Measurements from ENCODE around the gene FBN2. TPM values are rescaled to one million over a fixed set of nuclear protein-coding genes. Genes with fewer than 3 reads are reported as not detected.

FBN2 gene
- total RNA-seq, 4 donors from 2014 or later, result 0.16 to 2.4 (median 0.26) TPM

GRCh38 chr5:128572051-128572929, 34.2 kb upstream of the FBN2 start:
- no peak for TF ChIP-seq CTCF (IDR thresholded peaks at IDR 0.05; ENCODE audit: low read depth)

DNA sequence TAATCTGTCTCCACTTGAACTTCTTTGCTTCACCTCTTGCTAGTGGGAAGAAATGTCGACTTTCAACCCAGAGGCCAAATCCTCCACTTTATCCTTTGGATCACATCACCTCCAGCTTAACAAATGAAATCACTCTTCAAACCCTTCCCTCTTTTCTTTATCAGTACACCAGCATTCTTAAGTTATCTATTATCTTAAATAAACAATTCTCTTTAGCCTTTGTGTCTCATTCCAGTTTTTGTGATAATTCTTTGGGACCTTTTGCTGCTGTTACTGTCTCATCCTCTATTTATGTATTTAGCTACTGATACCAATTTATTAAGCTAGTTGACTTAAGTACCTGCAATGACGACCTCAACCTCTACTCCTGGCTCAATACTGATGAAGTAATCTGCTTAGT, 28.1 kb upstream of the FBN2 start:
- no peak for TF ChIP-seq CTCF (IDR thresholded peaks at IDR 0.05; ENCODE audit: low read depth)

GRCh38 chr5:128559300-128560297, 21.6 kb upstream of the FBN2 start:
- TF ChIP-seq CTCF (IDR thresholded peaks at IDR 0.05; ENCODE audit: low read depth), result no peak

GRCh38 chr5:128553747-128554146, 15.7 kb upstream of the FBN2 start:
- TF ChIP-seq CTCF (IDR thresholded peaks at IDR 0.05; ENCODE audit: low read depth), result no peak

- TF ChIP-seq CTCF (IDR thresholded peaks at IDR 0.05; ENCODE audit: low read depth), result no peak
Observed at GRCh38 chr5:128551476-128551875, 13.4 kb upstream of the FBN2 start.

- TF ChIP-seq CTCF (IDR thresholded peaks at IDR 0.05; ENCODE audit: low read depth), result no peak
Observed at GRCh38 chr5:128549496-128549895, 11.5 kb upstream of the FBN2 start.

All from subcutaneous adipose tissue (tissue), 4 donors.